Neutrophil (primary cell): ENCODE data around the gene ACHE.

Experiments used
- H3K27ac ChIP-seq: fragments of 200-600 bp; sonication (generic); 2 replicates; pipeline ENCODE4 v1.5.1; 2016; ENCODE audit warnings: mild to moderate bottlenecking, moderate library complexity
- H3K27me3 ChIP-seq: fragments of 200-600 bp; sonication (generic); 2 replicates; pipeline ENCODE4 v1.6.0; 2016; ENCODE audit warnings: mild to moderate bottlenecking
- H3K36me3 ChIP-seq: fragments of 200-600 bp; sonication (generic); 2 replicates; pipeline ENCODE4 v1.5.1; 2017
- H3K4me1 ChIP-seq, 2 experiments: fragments of 200-600 bp in 1 of 2; sonication (generic) in 1 of 2; 1 replicate in 1 of 2; 2 replicates in 1 of 2; pipeline versions ENCODE4 v1.5.1 to v1.6.1; 2013 to 2016; ENCODE audit warnings: low read depth in 1 of 2, low read length in 1 of 2, mild to moderate bottlenecking in 1 of 2, moderate library complexity in 1 of 2; ENCODE audit not compliant: control insufficient read depth in 1 of 2, insufficient read depth in 1 of 2
- H3K4me3 ChIP-seq, 2 experiments: fragments of 200-600 bp in 1 of 2; sonication (generic) in 1 of 2; 1 replicate in 1 of 2; 2 replicates in 1 of 2; pipeline ENCODE4 v1.5.1; 2013 to 2016; ENCODE audit warnings: low read depth in 1 of 2, low read length in 1 of 2, mild to moderate bottlenecking in 1 of 2, moderate library complexity in 1 of 2
- H3K9me3 ChIP-seq: fragments of 200-600 bp; sonication (generic); 2 replicates; pipeline ENCODE4 v1.5.1; 2016
- CTCF ChIP-seq: fragments of 200-600 bp; sonication (generic); IDR thresholded peaks from 2 replicates; pipeline ENCODE4 v1.5.1; 2016; ENCODE audit warnings: antibody characterized with exemption

The ACHE gene

GRCh38 chr7:100867776-100868485, 27.8 kb downstream of the ACHE start:
- Histone ChIP-seq H3K4me3 (peak overlapping the region; percentile 51 to 58), H3K9me3 (no peaks in the 10 kb centered on the region), H3K4me1 (peaks cover 28 to 38% of the 10 kb centered on the region in 2 experiments), H3K27ac (peak overlapping the region; percentile 32), H3K36me3 (peaks cover 50% of the 10 kb centered on the region), H3K27me3 (no peaks in the 10 kb centered on the region)
- no peak for TF ChIP-seq CTCF

- Histone ChIP-seq H3K27ac (peak within 1 kb of the TSS; percentile 36), H3K9me3 (no peaks in the 10 kb centered on the region), H3K4me3 (peak within 1 kb of the TSS; percentile 51 to 58), H3K27me3 (no peaks in the 10 kb centered on the region), H3K36me3 (peaks cover 55% of the 10 kb centered on the region), H3K4me1 (peaks cover 28 to 38% of the 10 kb centered on the region in 2 experiments)
- no peak for TF ChIP-seq CTCF
Observed at GRCh38 chr7:100867040-100867775, 28.5 kb downstream of the ACHE start, which contains the start of gene TRIP6. TSS of gene TRIP6 (plus strand) at chr7:100867387. CDS start at chr7:100867498, 111 bp downstream.

- Histone ChIP-seq H3K9me3 (no peaks in the 10 kb centered on the region), H3K27me3 (no peaks in the 10 kb centered on the region), H3K36me3 (peaks cover 58% of the 10 kb centered on the region), H3K4me3 (peak overlapping the region; percentile 51 to 58), H3K4me1 (peaks cover 28 to 38% of the 10 kb centered on the region in 2 experiments), H3K27ac (peak overlapping the region; percentile 36)
- no peak for TF ChIP-seq CTCF
Observed at GRCh38 chr7:100866729-100867039, 29.0 kb downstream of the ACHE start.

- Histone ChIP-seq H3K27me3 (no peaks in the 10 kb centered on the region), H3K9me3 (no peaks in the 10 kb centered on the region), H3K4me3 (peak overlapping the region in 1 of 2 experiments; percentile 58), H3K36me3 (peaks cover 58% of the 10 kb centered on the region), H3K4me1 (peaks cover 28 to 38% of the 10 kb centered on the region in 2 experiments), H3K27ac (peak overlapping the region; percentile 36)
- no peak for TF ChIP-seq CTCF
Observed at GRCh38 chr7:100865938-100866728, 29.6 kb downstream of the ACHE start.

- Histone ChIP-seq H3K27me3 (no peaks in the 10 kb centered on the region), H3K27ac (no peak overlapping the region), H3K4me1 (peaks cover 28 to 38% of the 10 kb centered on the region in 2 experiments), H3K4me3 (peak overlapping the region in 1 of 2 experiments; percentile 58), H3K9me3 (no peaks in the 10 kb centered on the region), H3K36me3 (peaks cover 62% of the 10 kb centered on the region)
- no peak for TF ChIP-seq CTCF
Observed at GRCh38 chr7:100865372-100865911, 30.2 kb downstream of the ACHE start.
